ENCODE results near the gene NPAS4. TPM values are rescaled to one million over a fixed set of nuclear protein-coding genes. Genes with fewer than 3 reads are reported as not detected.

The NPAS4 gene
- total and polyA plus RNA-seq, 9 of the 15 experiments (the other 6 are each of a cell fraction or from before 2014, with no cell fraction given) = not detected

DNA sequence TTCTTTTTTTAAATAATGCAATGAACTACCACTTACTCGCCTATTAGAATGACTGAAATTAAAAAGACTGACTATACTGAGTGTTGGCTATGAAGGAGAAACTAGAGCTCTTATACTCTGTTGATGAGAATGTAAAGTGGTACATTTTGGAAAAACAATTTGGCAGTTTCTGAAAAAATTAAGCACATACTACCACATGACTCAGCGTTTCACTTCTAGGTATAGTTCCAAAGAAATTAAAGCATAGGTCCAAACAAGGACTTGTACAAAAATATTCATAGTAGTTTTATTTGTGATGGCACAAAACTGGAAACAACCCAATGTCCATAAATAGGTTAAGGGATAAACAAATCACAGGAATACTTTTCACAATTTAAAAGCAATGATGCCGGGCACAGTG lies 26.9 kb upstream of the NPAS4 start (continued):
- TF ChIP-seq, protein P1, sequence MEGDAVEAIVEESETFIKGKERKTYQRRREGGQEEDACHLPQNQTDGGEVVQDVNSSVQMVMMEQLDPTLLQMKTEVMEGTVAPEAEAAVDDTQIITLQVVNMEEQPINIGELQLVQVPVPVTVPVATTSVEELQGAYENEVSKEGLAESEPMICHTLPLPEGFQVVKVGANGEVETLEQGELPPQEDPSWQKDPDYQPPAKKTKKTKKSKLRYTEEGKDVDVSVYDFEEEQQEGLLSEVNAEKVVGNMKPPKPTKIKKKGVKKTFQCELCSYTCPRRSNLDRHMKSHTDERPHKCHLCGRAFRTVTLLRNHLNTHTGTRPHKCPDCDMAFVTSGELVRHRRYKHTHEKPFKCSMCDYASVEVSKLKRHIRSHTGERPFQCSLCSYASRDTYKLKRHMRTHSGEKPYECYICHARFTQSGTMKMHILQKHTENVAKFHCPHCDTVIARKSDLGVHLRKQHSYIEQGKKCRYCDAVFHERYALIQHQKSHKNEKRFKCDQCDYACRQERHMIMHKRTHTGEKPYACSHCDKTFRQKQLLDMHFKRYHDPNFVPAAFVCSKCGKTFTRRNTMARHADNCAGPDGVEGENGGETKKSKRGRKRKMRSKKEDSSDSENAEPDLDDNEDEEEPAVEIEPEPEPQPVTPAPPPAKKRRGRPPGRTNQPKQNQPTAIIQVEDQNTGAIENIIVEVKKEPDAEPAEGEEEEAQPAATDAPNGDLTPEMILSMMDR (IDR thresholded peaks at IDR 0.05 in 2 of 3, conservative IDR thresholded peaks at IDR 0.05 in 1 of 3; ENCODE audit: insufficient read depth in 2 of 3, low read depth in 1 of 3, low read length in 3 of 3) = no peak
- TF ChIP-seq, protein P2, sequence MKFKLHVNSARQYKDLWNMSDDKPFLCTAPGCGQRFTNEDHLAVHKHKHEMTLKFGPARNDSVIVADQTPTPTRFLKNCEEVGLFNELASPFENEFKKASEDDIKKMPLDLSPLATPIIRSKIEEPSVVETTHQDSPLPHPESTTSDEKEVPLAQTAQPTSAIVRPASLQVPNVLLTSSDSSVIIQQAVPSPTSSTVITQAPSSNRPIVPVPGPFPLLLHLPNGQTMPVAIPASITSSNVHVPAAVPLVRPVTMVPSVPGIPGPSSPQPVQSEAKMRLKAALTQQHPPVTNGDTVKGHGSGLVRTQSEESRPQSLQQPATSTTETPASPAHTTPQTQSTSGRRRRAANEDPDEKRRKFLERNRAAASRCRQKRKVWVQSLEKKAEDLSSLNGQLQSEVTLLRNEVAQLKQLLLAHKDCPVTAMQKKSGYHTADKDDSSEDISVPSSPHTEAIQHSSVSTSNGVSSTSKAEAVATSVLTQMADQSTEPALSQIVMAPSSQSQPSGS (CRISPR knock-in tag; IDR thresholded peaks at IDR 0.05) = no peak
- no peak for TF ChIP-seq ZNF274 (IDR thresholded peaks at IDR 0.05; ENCODE audit: borderline replicate concordance, low read depth, low read length)
- TF ChIP-seq, protein P3, sequence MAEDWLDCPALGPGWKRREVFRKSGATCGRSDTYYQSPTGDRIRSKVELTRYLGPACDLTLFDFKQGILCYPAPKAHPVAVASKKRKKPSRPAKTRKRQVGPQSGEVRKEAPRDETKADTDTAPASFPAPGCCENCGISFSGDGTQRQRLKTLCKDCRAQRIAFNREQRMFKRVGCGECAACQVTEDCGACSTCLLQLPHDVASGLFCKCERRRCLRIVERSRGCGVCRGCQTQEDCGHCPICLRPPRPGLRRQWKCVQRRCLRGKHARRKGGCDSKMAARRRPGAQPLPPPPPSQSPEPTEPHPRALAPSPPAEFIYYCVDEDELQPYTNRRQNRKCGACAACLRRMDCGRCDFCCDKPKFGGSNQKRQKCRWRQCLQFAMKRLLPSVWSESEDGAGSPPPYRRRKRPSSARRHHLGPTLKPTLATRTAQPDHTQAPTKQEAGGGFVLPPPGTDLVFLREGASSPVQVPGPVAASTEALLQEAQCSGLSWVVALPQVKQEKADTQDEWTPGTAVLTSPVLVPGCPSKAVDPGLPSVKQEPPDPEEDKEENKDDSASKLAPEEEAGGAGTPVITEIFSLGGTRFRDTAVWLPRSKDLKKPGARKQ (CRISPR knock-in tag; IDR thresholded peaks at IDR 0.05) = no peak
- TF ChIP-seq ZNF282 (CRISPR knock-in tag; IDR thresholded peaks at IDR 0.05) = no peak
- TF ChIP-seq PCBP1 (IDR thresholded peaks at IDR 0.05; ENCODE audit: low read depth, low read length, poor library complexity, severe bottlenecking) = no peak
- TF ChIP-seq, protein P4, sequence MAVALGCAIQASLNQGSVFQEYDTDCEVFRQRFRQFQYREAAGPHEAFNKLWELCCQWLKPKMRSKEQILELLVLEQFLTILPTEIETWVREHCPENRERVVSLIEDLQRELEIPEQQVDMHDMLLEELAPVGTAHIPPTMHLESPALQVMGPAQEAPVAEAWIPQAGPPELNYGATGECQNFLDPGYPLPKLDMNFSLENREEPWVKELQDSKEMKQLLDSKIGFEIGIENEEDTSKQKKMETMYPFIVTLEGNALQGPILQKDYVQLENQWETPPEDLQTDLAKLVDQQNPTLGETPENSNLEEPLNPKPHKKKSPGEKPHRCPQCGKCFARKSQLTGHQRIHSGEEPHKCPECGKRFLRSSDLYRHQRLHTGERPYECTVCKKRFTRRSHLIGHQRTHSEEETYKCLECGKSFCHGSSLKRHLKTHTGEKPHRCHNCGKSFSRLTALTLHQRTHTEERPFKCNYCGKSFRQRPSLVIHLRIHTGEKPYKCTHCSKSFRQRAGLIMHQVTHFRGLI (CRISPR knock-in tag; IDR thresholded peaks at IDR 0.05) = no peak
- TF ChIP-seq NFE2L1 (tag; IDR thresholded peaks at IDR 0.05; ENCODE audit: borderline replicate concordance, low read depth) = peak; percentile 30; the same call in 1 of the 2 replicates
- TF ChIP-seq, protein P5, sequence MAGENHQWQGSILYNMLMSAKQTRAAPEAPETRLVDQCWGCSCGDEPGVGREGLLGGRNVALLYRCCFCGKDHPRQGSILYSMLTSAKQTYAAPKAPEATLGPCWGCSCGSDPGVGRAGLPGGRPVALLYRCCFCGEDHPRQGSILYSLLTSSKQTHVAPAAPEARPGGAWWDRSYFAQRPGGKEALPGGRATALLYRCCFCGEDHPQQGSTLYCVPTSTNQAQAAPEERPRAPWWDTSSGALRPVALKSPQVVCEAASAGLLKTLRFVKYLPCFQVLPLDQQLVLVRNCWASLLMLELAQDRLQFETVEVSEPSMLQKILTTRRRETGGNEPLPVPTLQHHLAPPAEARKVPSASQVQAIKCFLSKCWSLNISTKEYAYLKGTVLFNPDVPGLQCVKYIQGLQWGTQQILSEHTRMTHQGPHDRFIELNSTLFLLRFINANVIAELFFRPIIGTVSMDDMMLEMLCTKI (IDR thresholded peaks at IDR 0.05; ENCODE audit: partially characterized antibody) = no peak
